ENCODE data around the gene PKDREJ. TPM values are rescaled to one million over a fixed set of nuclear protein-coding genes. Genes with fewer than 3 reads are reported as not detected.

Gene PKDREJ
- total RNA-seq, 1 experiment from 2014 or later, result not detected

- Histone ChIP-seq H3K4me3 (replicated peaks in 1 of 2; ENCODE audit: low read depth in 1 of 2, low read length in 2 of 2) (no peak overlapping the region), H3K27ac (ENCODE audit: low read depth, low read length) (no peak overlapping the region), H3K79me2 (ENCODE audit: insufficient read depth, low read length) (no peaks in the 10 kb centered on the region), H3K27me3 (ENCODE audit: insufficient read depth, low read length) (no peaks in the 10 kb centered on the region), H2AFZ (ENCODE audit: low read depth, low read length, poor library complexity, severe bottlenecking) (no peak overlapping the region), H3K9me2 (ENCODE audit: insufficient read depth) (no peaks in the 10 kb centered on the region), H3K9ac (ENCODE audit: low read length) (no peak overlapping the region), H3K36me3 (ENCODE audit: control insufficient read depth in 1 of 2, insufficient read depth in 2 of 2, low read length in 2 of 2) (no peaks in the 10 kb centered on the region), H4K20me1 (ENCODE audit: insufficient read depth) (no peaks in the 10 kb centered on the region), H3K4me2 (ENCODE audit: low read length) (no peak overlapping the region), H3K4me1 (ENCODE audit: control insufficient read depth in 1 of 2, insufficient read depth in 2 of 2, low read length in 2 of 2) (no peaks in the 10 kb centered on the region), H3K9me3 (ENCODE audit: control insufficient read depth in 1 of 2, insufficient read depth in 1 of 2, low read depth in 1 of 2, low read length in 2 of 2) (no peaks in the 10 kb centered on the region)
- CTCF ChIA-PET, result no interaction called here
- intact Hi-C loops (cut with micrococcal nuclease), result no loop called here
- TF ChIP-seq RAD21 (IDR thresholded peaks at IDR 0.05; ENCODE audit: low read depth) (no peak), CBX3 (IDR thresholded peaks at IDR 0.05; ENCODE audit: low read depth) (no peak), EZH2phosphoT487 (IDR thresholded peaks at IDR 0.05; ENCODE audit: borderline replicate concordance) (no peak), SP1 (IDR thresholded peaks at IDR 0.05; ENCODE audit: low read depth) (no peak), FOSL1 (IDR thresholded peaks at IDR 0.05; ENCODE audit: low read depth) (no peak), REST (IDR thresholded peaks at IDR 0.05; ENCODE audit: low read depth) (no peak), EGR1 (IDR thresholded peaks at IDR 0.05; ENCODE audit: low read depth) (no peak)
- POLR2A ChIA-PET, result no interaction called here
- ATAC-seq, result no peak
- RAD21 ChIA-PET (ENCODE audit: low non-redundant PET in 1 of 2, low total read pairs in 2 of 2, uncharacterized antibody in 2 of 2, unreplicated experiment in 2 of 2), result no interaction called here
- no peak for DNase-seq (ENCODE audit: low read depth, low spot score)
- no TSS peak for BruUV-seq (replicated peaks)
Observed at GRCh38 chr22:46220921-46221320, 42.2 kb downstream of the PKDREJ start.

GRCh38 chr22:46219636-46220035 is 43.5 kb downstream of the PKDREJ start:
- ChIA-PET RAD21 (ENCODE audit: low non-redundant PET in 1 of 2, low total read pairs in 2 of 2, uncharacterized antibody in 2 of 2, unreplicated experiment in 2 of 2) (no interaction called here), POLR2A (no interaction called here), CTCF (no interaction called here)
- H3K27me3 ChIP-seq (ENCODE audit: insufficient read depth, low read length), result no peaks in the 10 kb centered on the region
- no peaks in the 10 kb centered on the region for H3K9me2 ChIP-seq (ENCODE audit: insufficient read depth)
- H2AFZ ChIP-seq (ENCODE audit: low read depth, low read length, poor library complexity, severe bottlenecking), result no peak overlapping the region
- no peaks in the 10 kb centered on the region for H3K79me2 ChIP-seq (ENCODE audit: insufficient read depth, low read length)
- H4K20me1 ChIP-seq (ENCODE audit: insufficient read depth), result no peaks in the 10 kb centered on the region
- no peak overlapping the region for H3K27ac ChIP-seq (ENCODE audit: low read depth, low read length)
- intact Hi-C loops (cut with micrococcal nuclease), result no loop called here
- H3K4me1 ChIP-seq (ENCODE audit: control insufficient read depth in 1 of 2, insufficient read depth in 2 of 2, low read length in 2 of 2), result no peaks in the 10 kb centered on the region
- peaks cover 0 to 2% of the 10 kb centered on the region in 2 experiments; a peak in 2 of 4 replicates for H3K36me3 ChIP-seq (ENCODE audit: control insufficient read depth in 1 of 2, insufficient read depth in 2 of 2, low read length in 2 of 2)
- H3K4me2 ChIP-seq (ENCODE audit: low read length), result no peak overlapping the region
- no peak overlapping the region for H3K4me3 ChIP-seq (replicated peaks in 1 of 2; ENCODE audit: low read depth in 1 of 2, low read length in 2 of 2)
- no TSS peak for BruUV-seq (replicated peaks)
- no peak overlapping the region for H3K9ac ChIP-seq (ENCODE audit: low read length)
- no peak for DNase-seq (ENCODE audit: low read depth, low spot score)
- ATAC-seq, result no peak
- H3K9me3 ChIP-seq (ENCODE audit: control insufficient read depth in 1 of 2, insufficient read depth in 1 of 2, low read depth in 1 of 2, low read length in 2 of 2), result no peaks in the 10 kb centered on the region
- TF ChIP-seq CTCF (IDR thresholded peaks at IDR 0.05 in 2 of 3, conservative IDR thresholded peaks at IDR 0.05 in 1 of 3; ENCODE audit: borderline replicate concordance in 1 of 3, insufficient read depth in 1 of 3, low read depth in 2 of 3, low read length in 2 of 3) (no peak), TCF7L2 (IDR thresholded peaks at IDR 0.05; ENCODE audit: borderline replicate concordance, extremely low read depth, insufficient read depth, insufficient read length) (no peak), JUND (IDR thresholded peaks at IDR 0.05) (no peak), POLR2A (IDR thresholded peaks at IDR 0.05; ENCODE audit: borderline replicate concordance, extremely low read depth, insufficient read depth, insufficient read length) (no peak), SP1 (IDR thresholded peaks at IDR 0.05; ENCODE audit: low read depth) (no peak), EZH2phosphoT487 (IDR thresholded peaks at IDR 0.05; ENCODE audit: borderline replicate concordance) (no peak), SIN3A (IDR thresholded peaks at IDR 0.05; ENCODE audit: low read depth) (no peak), EGR1 (IDR thresholded peaks at IDR 0.05; ENCODE audit: low read depth) (no peak), RAD21 (IDR thresholded peaks at IDR 0.05; ENCODE audit: low read depth) (no peak), SRF (IDR thresholded peaks at IDR 0.05; ENCODE audit: low read depth) (no peak), CBX3 (IDR thresholded peaks at IDR 0.05; ENCODE audit: low read depth) (no peak), FOSL1 (IDR thresholded peaks at IDR 0.05; ENCODE audit: low read depth) (no peak), ELF1 (IDR thresholded peaks at IDR 0.05; ENCODE audit: borderline replicate concordance, low read depth) (no peak), CEBPB (IDR thresholded peaks at IDR 0.05; ENCODE audit: low read depth) (no peak)
